ENCODE data around the gene S1PR2.

S1PR2 gene

GRCh38 chr19:10230861-10231611, at the start of gene S1PR2:
S1PR2 (minus strand) TSS chr19:10231331; CDS start chr19:10224905, 6,426 bp downstream.
- peak; percentile 30 to 56 for DNase-seq (ENCODE audit: low read depth in 1 of 2, low spot score in 1 of 2)

- DNase-seq (ENCODE audit: low read depth in 1 of 2, low spot score in 1 of 2), result no peak
These were observed 48.8 kb upstream of the S1PR2 start for GRCh38 chr19:10279737-10280442.

DNA sequence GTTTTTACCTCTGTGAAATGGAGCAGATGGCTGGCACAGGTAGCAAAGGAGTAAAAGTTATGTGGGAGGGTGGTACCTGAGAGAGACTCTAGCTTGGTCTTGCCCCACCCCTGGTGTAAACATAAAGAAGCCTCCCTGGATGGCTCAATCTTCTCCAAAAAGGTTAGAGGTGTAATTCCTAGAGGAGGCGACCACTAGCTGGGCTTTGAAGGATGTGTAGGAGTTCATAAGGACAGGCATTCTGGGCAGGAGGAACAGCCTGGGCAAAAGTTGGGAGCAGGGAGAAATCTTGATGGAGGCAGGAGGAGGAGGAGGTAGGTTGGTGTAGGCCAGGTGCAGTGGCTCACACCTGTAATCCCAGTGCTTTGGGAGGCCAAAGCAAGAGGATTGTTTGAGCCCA, 47.8 kb upstream of the S1PR2 start:
- no peak for DNase-seq (ENCODE audit: low read depth in 1 of 2, low spot score in 1 of 2)

DNA sequence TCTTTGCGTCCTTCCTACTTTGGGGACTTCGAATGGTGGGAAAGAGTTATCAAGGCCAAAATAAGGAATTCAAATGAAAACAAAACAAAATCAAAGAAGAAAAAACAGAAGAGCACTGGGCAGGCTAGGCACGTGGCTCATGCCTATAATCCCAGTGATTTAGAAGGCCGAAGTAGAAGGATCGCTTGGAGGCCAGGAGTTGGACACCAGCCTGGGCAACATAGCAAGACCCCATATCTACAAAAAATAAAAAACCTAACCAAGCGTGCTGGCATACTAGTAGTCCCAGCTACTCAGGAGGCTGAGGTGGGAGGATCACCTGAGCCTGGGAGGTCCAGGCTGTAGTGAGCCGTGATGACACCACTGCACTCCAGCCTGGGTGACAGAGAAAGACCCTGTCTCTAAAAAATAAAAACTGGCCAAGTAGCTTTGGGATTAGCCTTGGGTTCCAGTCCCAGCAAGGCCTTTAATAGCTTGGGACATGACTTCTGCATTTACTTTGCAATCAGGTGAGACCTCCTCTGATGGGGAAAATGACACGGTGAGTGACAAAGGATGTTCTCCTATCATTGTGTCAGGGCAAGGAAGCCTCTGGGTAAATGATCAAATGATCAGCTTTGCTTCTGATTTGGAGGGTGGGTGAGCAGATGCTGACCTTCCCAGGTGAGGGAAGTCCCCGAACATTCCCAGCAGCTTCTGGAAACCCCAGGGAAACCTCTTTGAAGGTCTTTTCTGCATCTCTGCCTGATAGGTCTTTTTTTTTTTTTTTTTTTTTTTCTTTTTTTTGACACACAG, 46.9 kb upstream of the S1PR2 start:
- DNase-seq (ENCODE audit: low read depth in 1 of 2, low spot score in 1 of 2), result no peak

GRCh38 chr19:10274589-10274988, 43.5 kb upstream of the S1PR2 start:
- DNase-seq (ENCODE audit: low read depth in 1 of 2, low spot score in 1 of 2), result no peak

GRCh38 chr19:10271543-10272086, 40.5 kb upstream of the S1PR2 start:
- peak in 1 of 2 donors; percentile 30 for DNase-seq (ENCODE audit: low read depth in 1 of 2, low spot score in 1 of 2)

- DNase-seq (ENCODE audit: low read depth in 1 of 2, low spot score in 1 of 2), result peak in 1 of 2 donors; percentile 63
These were observed 39.7 kb upstream of the S1PR2 start, which contains the start of gene ICAM1 for GRCh38 chr19:10270616-10271394. ICAM1 (plus strand) TSS chr19:10271120; CDS start chr19:10271160, 40 bp downstream.

DNA sequence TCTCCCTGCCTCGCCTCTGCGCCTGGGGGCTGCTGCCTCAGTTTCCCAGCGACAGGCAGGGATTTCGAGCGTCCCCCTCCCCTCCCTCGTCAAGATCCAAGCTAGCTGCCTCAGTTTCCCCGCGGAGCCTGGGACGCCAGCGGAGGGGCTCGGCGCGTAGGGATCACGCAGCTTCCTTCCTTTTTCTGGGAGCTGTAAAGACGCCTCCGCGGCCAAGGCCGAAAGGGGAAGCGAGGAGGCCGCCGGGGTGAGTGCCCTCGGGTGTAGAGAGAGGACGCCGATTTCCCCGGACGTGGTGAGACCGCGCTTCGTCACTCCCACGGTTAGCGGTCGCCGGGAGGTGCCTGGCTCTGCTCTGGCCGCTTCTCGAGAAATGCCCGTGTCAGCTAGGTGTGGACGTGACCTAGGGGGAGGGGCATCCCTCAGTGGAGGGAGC, 39.1 kb upstream of the S1PR2 start:
- DNase-seq (ENCODE audit: low read depth in 1 of 2, low spot score in 1 of 2), result peak in 1 of 2 donors; percentile 56

GRCh38 chr19:10269333-10270179, 38.4 kb upstream of the S1PR2 start:
- DNase-seq (ENCODE audit: low read depth in 1 of 2, low spot score in 1 of 2), result peak; percentile 78 to 79

DNA sequence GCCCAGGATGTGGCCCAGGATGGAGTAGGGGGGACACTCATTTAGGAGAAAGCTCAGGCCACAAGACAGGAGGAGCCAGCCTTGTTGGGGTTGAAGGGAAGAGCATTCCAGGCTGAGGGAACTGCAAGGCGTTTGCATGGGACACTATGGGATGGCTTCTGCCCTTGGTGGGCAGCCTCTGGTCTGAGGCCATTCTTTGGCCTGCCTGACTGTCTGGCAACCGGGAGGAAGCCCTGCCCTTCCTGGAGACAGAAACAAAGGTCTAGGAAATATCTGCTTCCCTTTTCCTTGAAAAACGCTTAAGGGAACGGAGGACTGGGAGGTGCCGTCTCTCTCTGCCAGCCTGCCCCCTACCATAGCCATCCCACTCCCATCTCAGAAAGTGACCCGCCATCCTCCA, 36.9 kb upstream of the S1PR2 start:
- DNase-seq (ENCODE audit: low read depth in 1 of 2, low spot score in 1 of 2), result no peak

DNA sequence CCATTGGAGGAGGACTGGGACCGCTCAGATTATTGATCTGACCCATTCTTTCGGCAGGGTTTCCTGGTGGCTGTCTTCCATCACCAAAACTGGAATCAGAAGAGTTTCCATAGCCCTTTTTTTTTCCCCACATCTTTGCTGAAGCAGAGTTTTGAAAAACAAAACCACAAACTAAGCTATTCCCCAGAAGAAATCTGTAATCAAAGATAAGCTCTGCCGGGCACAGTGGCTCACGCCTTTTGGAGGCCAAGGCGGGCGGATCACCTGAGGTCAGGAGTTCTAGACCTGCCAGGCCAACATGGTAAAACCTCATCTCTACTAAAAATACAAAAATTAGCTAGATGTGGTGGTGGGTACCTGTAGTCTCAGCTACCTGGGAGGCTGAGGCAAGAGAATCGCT, 35.6 kb upstream of the S1PR2 start:
- no peak for DNase-seq (ENCODE audit: low read depth in 1 of 2, low spot score in 1 of 2)

DNA sequence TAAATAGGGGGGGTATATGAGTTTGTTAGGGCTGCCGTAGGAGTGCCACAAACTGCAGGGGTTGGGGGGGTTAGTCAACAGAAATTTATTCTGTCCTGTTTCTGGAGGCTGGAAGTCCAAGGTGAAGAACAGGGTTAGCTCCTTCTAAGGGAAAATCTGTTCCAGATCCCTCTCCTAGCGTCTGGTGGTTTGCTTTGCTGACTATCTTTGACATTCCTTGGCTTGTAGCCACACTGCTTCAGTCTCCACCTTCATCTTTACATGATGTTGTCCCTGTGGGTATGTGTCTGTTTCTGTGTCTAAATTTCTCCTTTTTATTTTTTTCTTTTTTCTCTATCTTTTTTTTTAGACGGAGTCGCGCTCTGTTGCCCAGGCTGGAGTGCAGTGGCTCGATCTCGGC, 31.6 kb upstream of the S1PR2 start:
- DNase-seq (ENCODE audit: low read depth in 1 of 2, low spot score in 1 of 2), result no peak

DNA sequence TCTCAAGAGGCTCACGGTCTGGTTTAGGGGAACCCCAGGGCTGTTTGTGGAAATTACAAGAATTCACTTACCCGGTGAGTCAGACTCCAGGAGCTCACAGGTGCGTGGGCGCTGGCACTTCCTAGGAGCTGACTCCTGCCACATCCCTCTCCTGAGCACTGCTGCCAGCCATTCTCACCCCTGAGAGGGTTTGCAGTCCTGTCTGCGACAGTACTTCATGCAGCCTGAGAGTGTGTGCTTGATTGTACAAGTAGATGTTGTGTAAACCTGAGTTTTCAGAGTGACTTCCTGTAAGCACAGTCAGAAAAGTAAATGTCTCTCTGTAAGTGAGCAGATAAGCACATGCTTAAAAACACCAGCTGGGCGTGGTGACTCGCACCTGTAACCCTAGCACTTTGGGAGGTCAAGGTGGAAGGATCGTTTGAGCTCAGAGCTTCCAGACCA, 29.0 kb upstream of the S1PR2 start:
- peak in 1 of 2 donors; percentile 40 for DNase-seq (ENCODE audit: low read depth in 1 of 2, low spot score in 1 of 2)

DNA sequence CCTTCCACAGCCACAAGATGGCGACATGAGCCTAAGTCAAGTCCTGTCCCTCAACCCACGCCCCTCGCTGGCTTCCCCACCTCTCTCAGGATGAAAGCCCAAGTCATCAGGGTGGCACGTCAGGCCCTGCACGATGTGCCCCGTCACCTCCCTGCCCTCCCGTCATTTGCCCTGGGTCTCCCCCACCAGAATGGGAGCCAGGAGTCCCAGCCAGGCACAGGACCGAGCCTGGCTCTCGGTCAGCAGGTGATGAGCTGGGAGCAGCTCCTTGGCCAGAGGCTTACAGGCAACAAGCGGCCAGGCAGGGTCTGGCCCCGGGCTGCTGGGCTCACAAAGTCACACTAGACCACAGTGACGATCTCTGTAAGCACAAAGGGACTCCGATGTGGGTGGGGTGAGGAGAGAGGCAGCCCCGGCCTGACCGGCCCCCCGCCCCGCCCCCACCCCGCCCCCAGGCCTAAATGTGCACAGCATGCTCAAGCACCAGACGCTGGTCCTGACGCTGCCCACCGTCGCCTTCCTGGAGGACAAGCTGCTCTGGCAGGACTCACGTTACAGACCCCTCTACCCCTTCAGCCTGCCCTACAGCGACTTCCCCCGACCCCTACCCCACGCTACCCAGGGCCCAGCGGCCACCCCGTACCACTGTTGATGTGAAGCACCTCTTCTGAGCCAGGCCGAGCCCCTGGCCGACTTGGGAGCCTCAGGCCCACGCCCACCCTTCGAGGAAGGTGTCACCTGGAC, 28.2 kb upstream of the S1PR2 start:
- peak; percentile 69 to 79 for DNase-seq (ENCODE audit: low read depth in 1 of 2, low spot score in 1 of 2)

GRCh38 chr19:10258080-10258710, 27.1 kb upstream of the S1PR2 start:
- no peak for DNase-seq (ENCODE audit: low read depth in 1 of 2, low spot score in 1 of 2)

- DNase-seq (ENCODE audit: low read depth in 1 of 2, low spot score in 1 of 2), result no peak
These were observed 26.0 kb upstream of the S1PR2 start for GRCh38 chr19:10256970-10257615.

DNA sequence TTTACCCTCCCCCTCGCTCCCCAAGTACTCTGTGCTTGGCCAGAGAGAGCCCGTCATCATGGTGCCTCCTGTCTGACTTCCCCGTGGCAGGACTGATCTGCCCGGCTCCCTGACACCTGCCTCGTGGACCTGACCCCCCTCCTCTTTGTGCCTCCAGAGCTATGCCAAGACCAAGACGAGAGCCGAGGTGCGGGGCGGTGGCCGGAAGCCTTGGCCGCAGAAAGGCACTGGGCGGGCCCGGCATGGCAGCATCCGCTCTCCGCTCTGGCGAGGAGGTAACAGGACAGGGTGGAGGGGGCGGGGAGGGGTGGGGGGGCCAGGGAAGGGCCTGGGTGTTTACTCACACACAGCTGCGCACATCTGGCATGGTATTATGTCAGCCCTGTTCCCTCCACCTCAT, 25.4 kb upstream of the S1PR2 start:
- DNase-seq (ENCODE audit: low read depth in 1 of 2, low spot score in 1 of 2), result no peak

GRCh38 chr19:10255358-10255757, 24.2 kb upstream of the S1PR2 start:
- DNase-seq (ENCODE audit: low read depth in 1 of 2, low spot score in 1 of 2), result no peak

Measured in activated T-helper 1 cell treated with anti-CD3 and anti-CD28 coated beads, Interleukin-2, amount 50 U/mL, for 16 hours (primary cell).